Measurements from ENCODE around the gene REXO1.

Gene REXO1

DNA sequence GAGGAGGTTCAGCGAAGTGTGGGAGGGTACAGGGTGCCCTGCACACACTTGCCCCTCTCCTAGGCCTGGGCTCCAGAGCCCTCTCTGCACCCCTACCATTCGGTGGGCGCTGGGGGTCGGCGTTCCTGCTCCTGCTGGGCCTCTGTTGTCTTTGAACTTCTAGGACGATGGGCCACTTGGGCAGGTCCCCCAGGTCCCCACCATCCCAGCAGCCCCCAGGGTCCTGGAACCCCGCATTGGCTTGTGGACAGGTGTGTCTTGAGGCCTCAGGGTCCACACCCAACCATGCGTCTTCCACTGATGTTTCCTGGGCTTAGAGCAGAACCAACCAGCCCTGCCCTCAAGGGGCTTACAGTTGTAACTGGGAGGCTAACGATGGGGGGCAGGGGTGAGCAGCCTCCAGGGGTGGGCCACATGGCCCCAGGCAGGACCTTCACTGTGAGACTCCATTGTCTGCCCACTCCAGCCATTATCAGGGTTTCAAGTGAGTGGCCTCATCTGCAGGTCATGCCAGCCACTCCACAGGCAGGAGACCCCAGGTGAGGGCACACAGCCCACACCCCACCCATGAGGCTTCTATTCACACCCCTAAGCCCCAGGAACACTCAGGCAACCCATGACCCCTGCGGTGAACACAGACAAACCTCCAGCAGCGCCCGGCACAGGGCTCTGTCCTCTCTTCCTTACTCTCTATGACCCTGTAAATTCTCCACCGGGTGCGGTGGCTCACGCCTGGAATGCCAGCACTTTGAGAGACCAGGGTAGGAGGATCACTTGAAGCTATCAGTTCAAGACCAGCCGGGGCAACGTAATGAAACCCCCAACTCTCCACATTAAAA is 17.1 kb upstream of the REXO1 start:
- Histone ChIP-seq H3K36me3 (ENCODE audit: control insufficient read depth, insufficient read depth, low read length) (no peaks in the 10 kb centered on the region), H3K9me3 (ENCODE audit: control insufficient read depth, low read length) (no peaks in the 10 kb centered on the region), H3K27ac (ENCODE audit: insufficient read depth, low read depth, low read length, poor library complexity, severe bottlenecking) (peak overlapping the region; percentile 70), H3K27me3 (ENCODE audit: control insufficient read depth, insufficient read depth, low read length, poor library complexity, severe bottlenecking) (peaks cover 26% of the 10 kb centered on the region), H3K4me1 (ENCODE audit: control insufficient read depth, insufficient read depth, low read length) (peaks cover 21% of the 10 kb centered on the region), H3K4me3 (ENCODE audit: insufficient read depth, low read depth, low read length) (peak overlapping the region; percentile 75)
- 88 to 89% methylated on average over 17 of the region's 17 CpGs for WGBS, 2 experiments

DNA sequence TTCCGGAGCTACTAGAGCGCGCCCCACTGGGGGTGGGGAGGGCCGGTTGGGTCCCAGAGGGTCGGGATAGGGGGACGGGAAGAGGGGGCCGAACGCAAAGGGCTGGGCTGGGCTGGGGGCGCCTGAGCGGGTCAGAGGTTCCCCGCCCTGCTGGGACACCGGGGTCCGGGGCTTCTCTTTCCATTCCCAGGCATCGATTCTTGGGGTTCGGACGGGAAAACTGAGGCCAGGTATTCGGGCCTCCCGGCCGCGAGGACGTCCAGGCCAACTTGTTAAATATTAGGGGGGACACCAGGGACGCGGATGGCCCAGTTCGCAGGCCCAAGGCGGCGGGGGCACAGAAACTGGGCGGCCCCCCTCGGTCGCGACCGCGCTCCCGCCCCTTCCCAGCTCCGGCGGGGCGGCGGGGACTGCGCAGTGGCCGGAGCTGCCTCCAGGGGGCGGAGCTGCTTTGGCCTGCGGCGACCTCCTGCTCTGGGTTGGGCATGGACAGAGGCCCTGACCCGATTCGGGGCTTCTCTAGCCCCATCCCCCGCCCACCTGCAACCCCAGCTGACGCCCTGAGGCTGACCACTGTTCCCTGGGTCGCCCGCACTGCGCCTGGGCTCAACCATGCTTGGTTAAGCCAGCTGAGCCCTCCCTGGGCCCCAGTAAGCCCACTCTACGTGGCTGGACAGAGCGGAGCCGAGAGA is 16.3 kb upstream of the REXO1 start:
- Histone ChIP-seq H3K36me3 (ENCODE audit: control insufficient read depth, insufficient read depth, low read length) (no peaks in the 10 kb centered on the region), H3K4me3 (ENCODE audit: insufficient read depth, low read depth, low read length) (peak overlapping the region; percentile 75), H3K27ac (ENCODE audit: insufficient read depth, low read depth, low read length, poor library complexity, severe bottlenecking) (peak overlapping the region; percentile 91), H3K9me3 (ENCODE audit: control insufficient read depth, low read length) (no peaks in the 10 kb centered on the region), H3K27me3 (ENCODE audit: control insufficient read depth, insufficient read depth, low read length, poor library complexity, severe bottlenecking) (peaks cover 34% of the 10 kb centered on the region), H3K4me1 (ENCODE audit: control insufficient read depth, insufficient read depth, low read length) (peaks cover 29% of the 10 kb centered on the region)
- 4 to 5% methylated on average over 52 of the region's 52 CpGs for WGBS, 2 experiments

DNA sequence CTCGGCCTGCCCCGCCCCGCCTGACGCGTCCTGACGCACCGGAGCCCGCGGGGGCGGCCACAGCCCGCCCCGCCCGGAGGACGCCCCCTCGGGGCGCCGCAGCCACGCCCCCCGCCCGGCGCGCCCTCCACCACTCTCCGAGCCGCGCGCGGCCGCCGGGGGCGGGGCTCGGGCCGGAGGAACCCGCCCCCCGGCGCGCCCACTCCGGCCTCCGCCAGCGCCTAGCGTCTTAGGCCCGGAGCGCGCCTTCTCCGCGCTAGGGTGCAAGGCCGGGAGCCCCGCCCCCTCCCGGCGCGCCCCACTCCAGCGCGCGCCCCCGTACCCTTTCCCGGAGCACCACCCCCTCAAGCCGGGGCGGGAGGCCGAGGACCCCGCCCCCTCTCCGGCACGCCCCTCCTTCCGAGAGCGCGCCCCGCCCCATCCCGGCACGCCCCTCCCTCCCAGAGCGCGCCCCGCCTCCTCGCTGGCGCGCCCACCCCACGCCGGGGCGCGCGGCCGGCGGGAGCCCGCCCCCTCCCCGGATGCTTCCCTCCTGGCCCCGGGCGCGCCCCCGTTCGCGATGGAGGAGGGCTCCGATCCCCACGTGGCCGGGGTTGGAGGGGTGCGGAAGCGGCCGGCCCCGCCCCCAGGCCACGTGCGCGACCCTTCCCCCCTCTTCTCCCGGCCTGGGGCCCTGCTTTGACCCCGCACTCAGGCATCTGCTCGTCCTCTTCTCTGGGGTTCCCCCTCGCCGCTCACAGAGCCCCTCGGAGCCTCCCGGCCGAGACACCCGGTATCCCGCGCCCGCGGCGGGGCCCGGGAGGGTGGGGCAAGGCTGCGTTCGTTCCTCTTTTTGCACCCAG is 15.6 kb upstream of the REXO1 start:
- Histone ChIP-seq H3K4me3 (ENCODE audit: insufficient read depth, low read depth, low read length) (peak overlapping the region; percentile 75), H3K4me1 (ENCODE audit: control insufficient read depth, insufficient read depth, low read length) (peaks cover 37% of the 10 kb centered on the region), H3K9me3 (ENCODE audit: control insufficient read depth, low read length) (no peaks in the 10 kb centered on the region), H3K27me3 (ENCODE audit: control insufficient read depth, insufficient read depth, low read length, poor library complexity, severe bottlenecking) (peaks cover 41% of the 10 kb centered on the region), H3K36me3 (ENCODE audit: control insufficient read depth, insufficient read depth, low read length) (no peaks in the 10 kb centered on the region), H3K27ac (ENCODE audit: insufficient read depth, low read depth, low read length, poor library complexity, severe bottlenecking) (peak overlapping the region; percentile 91)
- WGBS, 2 experiments, result 0% methylated on average over 115 of the region's 115 CpGs

DNA sequence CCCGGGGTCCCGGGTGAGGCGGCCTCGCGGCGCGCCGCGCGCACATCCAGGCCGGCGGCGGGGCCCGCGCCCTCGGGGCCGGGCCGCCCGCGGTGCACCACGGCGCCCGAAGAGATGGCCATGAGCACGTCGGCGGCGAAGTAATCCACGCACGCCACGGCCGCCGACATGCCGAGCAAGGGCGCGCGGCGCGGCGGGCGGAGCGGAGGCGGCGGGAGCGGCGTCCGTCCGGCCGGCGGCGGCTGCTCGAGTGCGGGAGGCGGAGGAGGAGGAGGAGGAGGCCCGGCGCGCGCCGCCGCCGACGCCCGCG is 15.0 kb upstream of the REXO1 start, which contains the start of gene KLF16:
TSS of gene KLF16 (minus strand) at position 252 of the 310 bp plus-strand sequence. CDS start at position 170, 82 bp downstream.
- Histone ChIP-seq H3K4me3 (ENCODE audit: insufficient read depth, low read depth, low read length) (peak within 1 kb of the TSS; percentile 75), H3K27ac (ENCODE audit: insufficient read depth, low read depth, low read length, poor library complexity, severe bottlenecking) (peak within 1 kb of the TSS; percentile 91), H3K36me3 (ENCODE audit: control insufficient read depth, insufficient read depth, low read length) (no peaks in the 10 kb centered on the region), H3K4me1 (ENCODE audit: control insufficient read depth, insufficient read depth, low read length) (peaks cover 41% of the 10 kb centered on the region), H3K9me3 (ENCODE audit: control insufficient read depth, low read length) (no peaks in the 10 kb centered on the region), H3K27me3 (ENCODE audit: control insufficient read depth, insufficient read depth, low read length, poor library complexity, severe bottlenecking) (peaks cover 47% of the 10 kb centered on the region)
- 0 to 1% methylated on average over 63 of the region's 63 CpGs for WGBS, 2 experiments

DNA sequence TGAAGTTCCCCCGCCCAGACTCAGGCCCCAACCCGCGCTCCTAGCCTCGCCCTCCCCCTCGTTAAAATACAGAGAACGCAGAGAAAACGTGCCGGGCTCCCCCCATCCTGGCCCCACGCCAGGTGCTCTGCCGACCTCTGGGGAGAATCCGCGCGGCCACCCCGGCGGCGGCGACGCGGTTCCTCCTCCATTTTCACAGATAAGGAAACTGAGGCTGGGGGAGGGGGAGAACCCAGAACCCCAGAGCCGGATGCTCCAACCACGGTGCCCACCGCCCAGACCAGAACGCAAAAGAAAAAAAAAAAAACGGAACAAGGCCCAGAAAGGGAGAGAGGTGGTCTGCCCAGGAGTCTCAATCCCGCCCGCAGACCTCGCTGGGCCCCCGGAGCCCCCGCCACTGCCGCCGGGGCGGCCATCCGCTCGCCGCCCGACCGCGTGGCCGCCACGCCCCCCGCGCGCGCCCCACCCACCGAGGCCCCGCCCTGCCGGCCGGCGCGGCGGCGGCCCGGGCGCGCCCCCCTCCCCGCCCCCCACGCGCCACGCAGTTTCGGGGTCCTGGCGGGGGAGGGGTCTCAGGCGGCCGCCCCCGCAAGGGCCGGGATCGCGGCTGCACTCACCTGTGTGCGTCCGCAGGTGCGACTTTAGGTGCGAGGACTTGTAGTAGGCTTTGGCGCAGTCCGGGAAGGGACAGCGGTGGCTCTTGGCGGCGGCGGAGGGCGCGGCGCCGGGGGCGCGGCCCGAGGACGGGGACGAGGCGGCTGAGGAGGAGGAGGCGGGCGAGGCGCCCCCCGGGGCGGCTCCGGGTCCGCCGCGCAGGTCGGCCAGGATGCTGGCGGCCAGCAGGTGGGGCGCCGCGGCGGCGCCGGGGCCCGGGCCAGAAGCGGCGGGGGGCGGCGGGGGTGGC is 14.4 kb upstream of the REXO1 start:
- H3K4me3 ChIP-seq (ENCODE audit: insufficient read depth, low read depth, low read length), result peak overlapping the region; percentile 64
- 0% methylated on average over 109 of the region's 109 CpGs for WGBS, 2 experiments
- peaks cover 43% of the 10 kb centered on the region for H3K4me1 ChIP-seq (ENCODE audit: control insufficient read depth, insufficient read depth, low read length)
- peaks cover 51% of the 10 kb centered on the region for H3K27me3 ChIP-seq (ENCODE audit: control insufficient read depth, insufficient read depth, low read length, poor library complexity, severe bottlenecking)
- no peaks in the 10 kb centered on the region for H3K36me3 ChIP-seq (ENCODE audit: control insufficient read depth, insufficient read depth, low read length)
- H3K9me3 ChIP-seq (ENCODE audit: control insufficient read depth, low read length), result no peaks in the 10 kb centered on the region
- no peak overlapping the region for H3K27ac ChIP-seq (ENCODE audit: insufficient read depth, low read depth, low read length, poor library complexity, severe bottlenecking)

DNA sequence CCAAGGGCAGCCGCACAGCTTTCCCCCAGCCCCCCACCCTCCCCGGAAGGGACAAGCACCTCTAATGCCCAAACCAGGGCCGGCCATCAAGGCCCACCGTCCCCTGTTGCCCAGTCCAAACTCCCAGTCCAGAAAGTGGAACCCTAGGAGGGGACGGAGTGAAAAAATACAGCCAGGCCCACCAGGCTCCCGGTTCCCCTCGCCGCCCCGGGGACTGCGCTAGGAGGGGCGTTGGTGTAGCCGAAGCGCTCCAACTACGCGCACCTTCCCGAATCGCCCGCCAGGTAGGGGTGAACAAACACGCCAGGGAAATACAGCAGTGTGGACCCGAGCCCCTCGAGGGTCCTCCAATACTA is 13.8 kb upstream of the REXO1 start:
- Histone ChIP-seq H3K27ac (ENCODE audit: insufficient read depth, low read depth, low read length, poor library complexity, severe bottlenecking) (no peak overlapping the region), H3K27me3 (ENCODE audit: control insufficient read depth, insufficient read depth, low read length, poor library complexity, severe bottlenecking) (peaks cover 57% of the 10 kb centered on the region), H3K9me3 (ENCODE audit: control insufficient read depth, low read length) (no peaks in the 10 kb centered on the region), H3K4me1 (ENCODE audit: control insufficient read depth, insufficient read depth, low read length) (peaks cover 50% of the 10 kb centered on the region), H3K36me3 (ENCODE audit: control insufficient read depth, insufficient read depth, low read length) (no peaks in the 10 kb centered on the region), H3K4me3 (ENCODE audit: insufficient read depth, low read depth, low read length) (peak overlapping the region; percentile 64)
- 1% methylated on average over 21 of the region's 21 CpGs for WGBS, 2 experiments

DNA sequence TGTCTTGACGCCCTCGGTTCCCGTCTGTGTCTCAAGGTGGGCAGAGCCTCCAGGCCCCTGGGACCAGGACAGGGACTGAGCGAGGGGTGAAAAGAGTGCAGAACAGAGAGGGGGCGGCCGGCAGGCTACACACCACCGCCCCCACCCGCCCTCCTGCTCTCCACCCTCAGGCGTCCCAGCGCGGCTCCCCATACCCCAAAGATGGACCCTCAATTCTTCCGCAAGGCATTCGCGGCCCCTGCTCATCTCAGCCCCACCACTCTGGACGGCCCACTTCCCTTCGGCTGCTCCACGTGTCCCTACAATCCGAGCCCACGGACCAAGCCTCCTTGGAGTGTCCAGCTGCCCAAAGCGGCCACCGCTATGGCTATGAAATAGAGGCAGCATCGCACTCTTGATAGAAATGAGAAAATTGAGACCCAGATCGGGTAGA is 13.3 kb upstream of the REXO1 start:
- Histone ChIP-seq H3K9me3 (ENCODE audit: control insufficient read depth, low read length) (no peaks in the 10 kb centered on the region), H3K36me3 (ENCODE audit: control insufficient read depth, insufficient read depth, low read length) (no peaks in the 10 kb centered on the region), H3K27ac (ENCODE audit: insufficient read depth, low read depth, low read length, poor library complexity, severe bottlenecking) (no peak overlapping the region), H3K4me3 (ENCODE audit: insufficient read depth, low read depth, low read length) (peak overlapping the region; percentile 64), H3K4me1 (ENCODE audit: control insufficient read depth, insufficient read depth, low read length) (peaks cover 52% of the 10 kb centered on the region), H3K27me3 (ENCODE audit: control insufficient read depth, insufficient read depth, low read length, poor library complexity, severe bottlenecking) (peaks cover 59% of the 10 kb centered on the region)
- 2 to 3% methylated on average over 23 of the region's 23 CpGs for WGBS, 2 experiments

DNA sequence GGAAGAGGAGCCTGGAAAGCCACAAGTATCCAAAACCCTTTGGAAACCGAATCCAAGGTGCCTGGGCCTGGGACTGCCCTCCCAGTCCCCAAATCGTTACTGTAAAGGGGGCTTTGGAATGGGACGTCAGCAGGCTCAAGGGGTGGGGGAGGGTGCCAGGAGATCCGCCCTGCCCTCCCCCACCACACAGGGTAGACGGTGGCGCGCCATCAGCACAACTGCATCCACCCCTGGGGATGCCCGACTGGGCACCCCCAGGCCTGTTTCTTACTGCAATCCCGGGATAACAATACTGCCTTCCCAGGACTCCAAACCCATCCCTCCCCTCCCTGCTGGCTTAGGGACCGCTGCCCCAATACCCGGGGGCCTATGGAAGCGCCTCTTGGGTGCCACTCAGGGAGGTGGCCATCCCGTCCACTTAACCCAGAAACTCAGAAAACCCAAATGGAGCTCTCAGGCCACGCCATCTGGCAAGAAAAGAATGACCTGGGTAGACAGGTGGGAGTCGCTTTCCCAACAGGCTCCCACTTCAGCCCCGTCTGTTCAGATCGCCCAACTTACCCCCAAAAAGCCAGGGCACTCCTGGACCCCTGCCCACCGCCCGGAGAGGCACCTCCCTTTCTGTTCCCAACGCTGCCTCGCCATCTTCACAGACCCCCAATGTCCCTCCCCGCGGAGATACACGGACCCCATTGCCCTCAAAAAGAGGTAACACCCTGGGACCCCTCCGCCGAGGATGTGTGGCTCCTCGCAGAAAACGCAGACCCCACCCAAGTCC is 12.7 kb upstream of the REXO1 start:
- H3K4me3 ChIP-seq (ENCODE audit: insufficient read depth, low read depth, low read length), result peak overlapping the region; percentile 64
- peaks cover 62% of the 10 kb centered on the region for H3K27me3 ChIP-seq (ENCODE audit: control insufficient read depth, insufficient read depth, low read length, poor library complexity, severe bottlenecking)
- 12 to 13% methylated on average over 28 of the region's 28 CpGs for WGBS, 2 experiments
- H3K9me3 ChIP-seq (ENCODE audit: control insufficient read depth, low read length), result no peaks in the 10 kb centered on the region
- peaks cover 58% of the 10 kb centered on the region for H3K4me1 ChIP-seq (ENCODE audit: control insufficient read depth, insufficient read depth, low read length)
- H3K36me3 ChIP-seq (ENCODE audit: control insufficient read depth, insufficient read depth, low read length), result no peaks in the 10 kb centered on the region
- no peak overlapping the region for H3K27ac ChIP-seq (ENCODE audit: insufficient read depth, low read depth, low read length, poor library complexity, severe bottlenecking)

All from ectodermal cell (in vitro differentiated cells).